H1 (cell line): ENCODE data around the gene CWC27.

Source experiments
- ATF3 ChIP-seq: IDR thresholded peaks from 2 replicates; pipeline ENCODE4 v1.6.1; 2011; ENCODE audit warnings: low read depth, mild to moderate bottlenecking, low read length; ENCODE audit not compliant: insufficient read depth
- CTCF ChIP-seq, 3 experiments: IDR thresholded peaks; 1 replicate in 2 of 3; 2 replicates in 1 of 3; pipeline versions ENCODE4 v1.5.1 to v1.6.1; 2011; ENCODE audit warnings: low read length in 3 of 3, mild to moderate bottlenecking in 3 of 3, inconsistent platforms in 2 of 3, low read depth in 1 of 3, moderate library complexity in 1 of 3; ENCODE audit not compliant: insufficient read depth in 1 of 3; ENCODE audit errors: control extremely low read depth in 1 of 3
- GTF2F1 ChIP-seq: IDR thresholded peaks from 2 replicates; pipeline ENCODE4 v1.6.1; 2012; ENCODE audit warnings: low read depth, low read length, improper control_type of control experiment, borderline replicate concordance
- HDAC2 ChIP-seq, 2 experiments: fragments of 300-600 bp in 1 of 2; sonication (generic) in 1 of 2; IDR thresholded peaks; 2 replicates each; pipeline ENCODE4 v1.6.1; 2011 to 2012; ENCODE audit warnings: low read depth in 2 of 2, low read length in 2 of 2, mild to moderate bottlenecking in 2 of 2, moderate library complexity in 2 of 2, borderline replicate concordance in 1 of 2, inconsistent platforms in 1 of 2

- TF ChIP-seq CTCF (IDR thresholded peaks at IDR 0.05; ENCODE audit: control extremely low read depth in 1 of 3, insufficient read depth in 1 of 3, low read depth in 1 of 3, low read length in 3 of 3), result no peak
- TF ChIP-seq ATF3, result no peak
- no peak for TF ChIP-seq HDAC2 (IDR thresholded peaks at IDR 0.05; ENCODE audit: borderline replicate concordance in 1 of 2, low read depth in 2 of 2, low read length in 2 of 2)
- no peak for TF ChIP-seq GTF2F1
Measured at GRCh38 chr5:64839936-64840335, 71.2 kb downstream of the CWC27 start.
